GM19467 (cell line): Measurements from ENCODE around the gene IGFBP2.

ENCODE experiments used
- ATAC-seq: cut with Tn5 transposase; IDR thresholded peaks from one replicate; pipeline ENCODE4 v1.9.1; 2021; ENCODE audit warnings: mild to moderate bottlenecking, moderate library complexity; ENCODE audit not compliant: unreplicated experiment

The IGFBP2 gene

DNA sequence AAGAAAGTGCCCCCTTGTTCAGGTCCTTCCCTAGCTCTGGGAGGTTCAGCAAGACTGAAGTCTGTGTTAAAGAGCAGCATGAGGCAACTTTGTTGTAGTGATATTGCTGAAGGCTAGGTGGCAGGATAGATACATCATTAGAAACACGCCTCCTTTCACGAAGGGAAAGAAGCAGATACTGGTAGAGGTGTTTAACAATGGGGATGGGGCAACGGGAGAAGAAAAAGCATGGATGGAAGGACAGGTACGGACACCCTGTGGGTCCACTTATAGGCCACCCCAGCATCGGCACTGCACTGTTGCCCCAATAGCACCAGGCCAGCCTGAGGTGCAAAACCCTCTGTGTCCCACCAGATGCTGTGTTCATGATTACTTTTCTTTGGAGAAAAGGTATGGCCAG is 65.7 kb downstream of the IGFBP2 start:
- ATAC-seq: no peak

DNA sequence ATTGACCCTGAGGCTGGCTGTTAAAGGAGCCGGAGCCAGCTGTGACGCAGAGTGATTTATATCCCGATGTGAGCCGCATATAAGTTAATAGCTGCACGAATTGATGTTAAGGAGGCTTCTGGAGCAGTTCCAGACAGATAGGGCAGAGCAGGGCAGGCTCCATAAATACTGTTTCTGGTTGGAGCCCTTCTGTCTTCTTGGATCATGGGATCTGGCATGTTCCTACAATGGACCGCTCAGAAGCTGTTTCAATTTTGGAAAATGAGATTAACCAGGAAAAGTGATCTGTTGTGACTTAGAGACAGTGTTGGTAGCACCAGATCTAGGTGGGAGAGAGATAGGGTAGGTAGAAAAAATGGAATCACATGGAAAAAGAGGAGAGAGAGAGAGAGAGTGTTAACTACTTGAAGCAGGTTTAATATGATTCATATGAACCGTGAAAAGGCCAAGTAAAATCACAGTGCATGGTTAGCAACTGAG is 66.9 kb downstream of the IGFBP2 start:
- ATAC-seq: no peak

DNA sequence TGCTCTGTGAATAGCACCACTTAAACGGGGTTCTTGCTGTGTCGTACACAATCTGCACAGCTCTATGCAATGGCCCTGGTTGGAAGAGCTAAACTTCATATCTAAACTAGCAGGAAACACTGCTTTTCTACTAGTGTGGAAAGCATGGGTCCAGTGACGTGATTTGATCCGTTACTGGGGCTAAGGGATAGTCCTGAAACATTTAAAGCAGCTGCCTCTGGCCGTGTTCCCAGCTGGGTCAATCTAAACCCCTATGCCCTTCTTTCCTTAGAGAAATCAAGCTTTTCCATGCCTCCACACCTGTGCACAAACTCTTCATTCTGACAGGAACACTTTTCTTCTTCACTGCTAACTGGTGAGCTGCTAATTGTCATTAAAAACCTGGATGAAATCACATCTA is 67.6 kb downstream of the IGFBP2 start:
- no peak for ATAC-seq

DNA sequence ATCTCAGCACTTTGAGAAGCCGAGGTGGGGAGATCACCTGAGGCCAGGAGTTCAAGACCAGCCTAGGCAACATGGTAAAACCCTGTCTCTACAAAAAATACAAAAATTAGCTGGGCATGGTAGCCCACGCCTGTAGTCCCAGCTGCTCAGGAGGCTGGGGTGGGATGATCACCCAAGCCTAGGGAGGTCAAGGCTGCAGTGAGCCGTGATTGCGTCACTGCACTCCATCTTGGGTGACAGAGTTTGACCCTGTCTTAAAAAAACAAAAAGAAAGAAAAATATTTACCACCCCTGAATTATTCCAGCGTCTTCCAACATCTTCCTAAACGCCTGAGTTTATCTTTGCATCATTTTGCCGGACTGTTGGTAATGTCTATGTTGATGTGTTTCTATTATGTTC is 68.3 kb downstream of the IGFBP2 start:
- ATAC-seq: no peak

DNA sequence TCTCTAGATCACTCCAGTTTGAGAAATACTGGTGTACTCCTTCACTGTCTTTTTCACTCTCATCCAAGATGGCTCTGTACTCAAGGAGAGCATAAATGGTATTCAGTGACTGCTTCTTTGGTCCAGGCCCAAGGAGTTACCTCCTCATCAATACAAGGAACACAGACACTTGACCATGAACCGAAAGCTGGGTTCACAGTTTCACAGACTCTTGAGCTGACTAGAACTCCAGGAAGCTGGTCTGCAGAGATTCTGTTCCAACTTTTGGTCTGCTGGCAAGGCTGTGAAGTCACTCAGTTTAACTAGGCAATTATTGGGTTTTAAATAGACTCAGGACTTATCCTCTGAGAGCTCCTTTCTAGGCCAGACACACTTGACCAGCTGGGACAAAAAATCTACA is 69.5 kb downstream of the IGFBP2 start:
- no peak for ATAC-seq

DNA sequence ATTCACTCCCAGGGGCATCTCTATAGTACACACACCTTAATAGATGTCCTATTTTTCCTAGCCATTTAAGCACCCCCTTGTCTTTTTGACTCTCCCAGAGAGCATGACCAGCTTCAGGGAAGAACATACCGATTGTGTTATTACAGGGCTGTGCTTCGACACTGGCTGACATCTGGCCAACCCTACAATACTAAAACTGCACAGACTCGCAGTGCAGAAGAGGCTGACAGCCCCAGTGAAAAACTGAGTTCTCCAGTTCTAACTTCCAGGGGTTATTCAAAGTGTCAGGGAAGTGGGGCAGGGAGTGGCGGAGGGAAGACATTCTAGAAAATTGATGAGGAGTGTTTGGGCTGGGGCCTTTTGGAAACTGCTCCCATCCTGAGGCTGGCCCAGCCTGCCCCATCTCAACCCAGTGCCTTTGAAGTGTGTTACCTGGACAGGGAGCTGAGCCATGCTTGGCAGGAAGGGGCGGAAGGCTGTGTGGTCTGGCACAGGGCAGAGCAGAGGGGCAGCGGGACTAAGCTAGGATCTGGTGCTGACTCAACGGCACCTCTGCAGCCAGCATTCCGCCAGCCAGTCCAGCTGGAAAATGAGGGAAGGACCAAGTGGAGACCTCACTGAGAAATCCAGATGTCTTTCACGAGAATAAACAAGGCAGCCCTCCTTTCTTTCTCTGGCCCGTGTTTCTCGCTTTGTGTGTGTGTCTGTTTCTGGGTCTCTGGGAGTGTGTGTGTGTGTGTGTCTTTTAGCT is 77.5 kb downstream of the IGFBP2 start:
- no peak for ATAC-seq

DNA sequence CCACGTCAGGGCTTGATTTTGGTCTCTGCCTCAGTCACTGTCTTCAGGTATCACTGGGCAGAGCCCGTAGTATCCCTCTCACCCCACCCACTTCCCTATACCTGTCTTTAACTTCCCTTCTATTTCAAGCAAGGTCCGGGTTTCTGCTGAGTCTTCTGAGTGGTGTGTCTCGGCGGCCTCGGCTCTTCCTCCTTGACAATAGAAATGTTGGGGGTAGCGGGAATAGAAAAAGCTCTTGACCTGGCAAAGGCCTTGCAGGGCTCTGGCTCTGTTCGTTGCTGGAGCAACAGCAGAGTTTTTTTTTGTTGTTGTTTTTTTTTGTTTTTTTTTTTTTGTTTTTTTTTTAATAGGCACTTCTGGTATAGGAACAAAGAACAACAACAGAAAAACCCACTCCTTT is 78.1 kb downstream of the IGFBP2 start:
- ATAC-seq: no peak

DNA sequence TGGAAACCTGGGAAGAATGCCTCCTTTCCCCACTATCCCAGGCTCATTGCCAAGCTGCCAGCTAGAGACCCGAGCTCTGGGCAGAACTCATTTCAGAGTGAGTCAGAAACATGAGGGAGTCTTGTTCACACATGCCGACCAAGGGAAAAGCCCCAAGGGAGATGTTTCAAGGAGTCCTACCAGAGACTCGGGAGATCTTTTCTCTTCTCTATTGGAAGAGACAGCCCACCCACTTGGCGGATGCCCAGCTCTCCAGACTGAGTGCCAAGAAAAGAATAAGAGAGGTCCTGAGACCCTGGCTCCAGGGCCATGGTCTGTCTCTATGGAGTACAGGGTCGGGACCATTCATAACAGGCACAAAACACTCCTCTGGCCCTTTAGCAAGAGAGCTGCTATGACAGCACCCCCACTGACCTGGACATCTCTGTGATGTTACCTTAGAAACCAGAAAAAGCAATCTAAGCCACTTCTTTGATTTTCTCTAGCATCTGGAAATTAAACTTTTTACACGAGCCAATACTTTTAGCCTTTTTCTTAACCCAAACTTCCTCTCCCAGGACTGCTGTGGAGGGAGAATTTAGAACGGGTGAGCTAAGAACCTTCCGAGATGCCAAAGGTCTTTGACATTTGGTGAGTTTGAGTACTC is 80.6 kb downstream of the IGFBP2 start:
- ATAC-seq: no peak
